Measurements from ENCODE around the gene RASL11A. TPM values are rescaled to one million over a fixed set of nuclear protein-coding genes. Genes with fewer than 3 reads are reported as not detected.

RASL11A gene
- total RNA-seq, 1 donor from 2014 or later, result 5.3 TPM

GRCh38 chr13:27233964-27234363, 36.7 kb upstream of the RASL11A start:
- Histone ChIP-seq H3K36me3 (no peaks in the 10 kb centered on the region), H3K9me3 (replicated peaks) (peaks cover 6% of the 10 kb centered on the region), H3K4me3 (no peak overlapping the region), H3K27me3 (ENCODE audit: low read depth) (no peaks in the 10 kb centered on the region), H3K4me1 (no peaks in the 10 kb centered on the region), H3K27ac (replicated peaks) (no peak overlapping the region)
- intact Hi-C loops (cut with micrococcal nuclease), result no loop called here
- TF ChIP-seq CTCF (IDR thresholded peaks at IDR 0.05; ENCODE audit: borderline replicate concordance), result no peak
- DNase-seq, result no peak

- no peaks in the 10 kb centered on the region for H3K4me1 ChIP-seq
- no peak overlapping the region for H3K4me3 ChIP-seq
- no peak for TF ChIP-seq CTCF (IDR thresholded peaks at IDR 0.05; ENCODE audit: borderline replicate concordance)
- no peak for DNase-seq
- intact Hi-C loops (cut with micrococcal nuclease), result no loop called here
- H3K36me3 ChIP-seq, result no peaks in the 10 kb centered on the region
- peaks cover 6% of the 10 kb centered on the region for H3K9me3 ChIP-seq (replicated peaks)
- H3K27me3 ChIP-seq (ENCODE audit: low read depth), result no peaks in the 10 kb centered on the region
- H3K27ac ChIP-seq (replicated peaks), result no peak overlapping the region
Observed at GRCh38 chr13:27236478-27236877, 34.2 kb upstream of the RASL11A start.

- intact Hi-C loops (cut with micrococcal nuclease), result no loop called here
- Histone ChIP-seq H3K4me1 (no peaks in the 10 kb centered on the region), H3K4me3 (no peak overlapping the region), H3K27ac (replicated peaks) (no peak overlapping the region), H3K36me3 (no peaks in the 10 kb centered on the region), H3K27me3 (ENCODE audit: low read depth) (no peaks in the 10 kb centered on the region), H3K9me3 (replicated peaks) (no peaks in the 10 kb centered on the region)
- no peak for TF ChIP-seq CTCF (IDR thresholded peaks at IDR 0.05; ENCODE audit: borderline replicate concordance)
- no peak for DNase-seq
Observed at GRCh38 chr13:27242702-27243101, 27.9 kb upstream of the RASL11A start.

- no peak for TF ChIP-seq CTCF (IDR thresholded peaks at IDR 0.05; ENCODE audit: borderline replicate concordance)
- H3K27me3 ChIP-seq (ENCODE audit: low read depth), result no peaks in the 10 kb centered on the region
- no peak overlapping the region for H3K27ac ChIP-seq (replicated peaks)
- no peaks in the 10 kb centered on the region for H3K36me3 ChIP-seq
- no peak overlapping the region for H3K4me3 ChIP-seq
- DNase-seq, result no peak
- no peaks in the 10 kb centered on the region for H3K9me3 ChIP-seq (replicated peaks)
- H3K4me1 ChIP-seq, result peaks cover 13% of the 10 kb centered on the region
- intact Hi-C loops (cut with micrococcal nuclease), result no loop called here
Observed at GRCh38 chr13:27245610-27246009, 25.0 kb upstream of the RASL11A start.

- Histone ChIP-seq H3K9me3 (replicated peaks) (no peaks in the 10 kb centered on the region), H3K4me3 (peak overlapping the region; percentile 88), H3K4me1 (peaks cover 61% of the 10 kb centered on the region), H3K27ac (replicated peaks) (peak overlapping the region; percentile 98), H3K36me3 (peaks cover 22% of the 10 kb centered on the region), H3K27me3 (ENCODE audit: low read depth) (no peaks in the 10 kb centered on the region)
- TF ChIP-seq CTCF (IDR thresholded peaks at IDR 0.05; ENCODE audit: borderline replicate concordance), result no peak
- intact Hi-C loops (cut with micrococcal nuclease), result loop anchor here (10.0 kb wide), 1 partner anchor 194 kb away; no protein-coding TSS in a partner anchor
- DNase-seq, result no peak
Observed at GRCh38 chr13:27250833-27251165, 19.8 kb upstream of the RASL11A start.
